DOHH2 (cell line): ENCODE results near the gene FOXA1.

Experiments
- EZH2phosphoT487 ChIP-seq: fragments of 200-600 bp; sonication (generic); IDR thresholded peaks from 2 replicates; pipeline ENCODE4 v1.6.1; 2017; ENCODE audit warnings: borderline replicate concordance, mild to moderate bottlenecking, antibody characterized with exemption, low read length, moderate library complexity, mixed read lengths
- TF ChIP-seq, protein P1 (sequence below): fragments of 200-600 bp; sonication (generic); IDR thresholded peaks from one replicate; pipeline ENCODE4 v1.5.1; 2014; ENCODE audit warnings: antibody characterized with exemption, mild to moderate bottlenecking, low read depth, low read length; ENCODE audit not compliant: poor library complexity, severe bottlenecking

DNA sequence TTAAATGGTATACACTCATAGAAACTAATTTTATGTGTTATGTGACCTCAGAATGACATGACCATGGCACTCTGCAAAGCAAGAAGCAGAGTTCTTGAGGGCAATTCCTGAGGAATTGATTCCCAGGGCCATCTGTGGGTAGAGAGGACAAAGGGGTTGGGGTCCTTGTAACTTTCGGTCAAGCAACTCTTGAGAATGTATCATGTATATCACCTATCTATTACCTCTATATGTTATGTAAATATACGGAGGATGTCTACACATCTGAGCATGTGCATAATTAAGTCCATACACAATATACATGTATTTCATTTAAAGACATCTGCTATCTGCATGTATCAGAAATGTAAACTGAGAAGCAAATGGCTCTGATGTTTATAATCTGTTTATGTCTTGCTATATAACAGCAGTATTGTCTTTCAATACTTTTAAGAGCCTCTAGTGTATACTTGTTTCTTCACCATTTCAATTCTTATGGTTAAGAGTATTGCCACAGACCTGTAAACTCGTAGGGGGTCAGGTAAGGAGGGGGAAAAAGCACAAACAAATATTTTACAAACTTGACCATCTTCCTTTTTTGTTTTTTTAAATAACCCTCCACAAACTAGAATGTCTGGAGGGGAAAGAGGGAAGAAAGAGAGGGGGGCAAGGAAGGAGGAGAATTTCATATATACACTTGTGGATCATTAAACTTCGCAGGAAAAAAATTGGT, 4.5 kb downstream of the FOXA1 start:
- TF ChIP-seq, protein P1, sequence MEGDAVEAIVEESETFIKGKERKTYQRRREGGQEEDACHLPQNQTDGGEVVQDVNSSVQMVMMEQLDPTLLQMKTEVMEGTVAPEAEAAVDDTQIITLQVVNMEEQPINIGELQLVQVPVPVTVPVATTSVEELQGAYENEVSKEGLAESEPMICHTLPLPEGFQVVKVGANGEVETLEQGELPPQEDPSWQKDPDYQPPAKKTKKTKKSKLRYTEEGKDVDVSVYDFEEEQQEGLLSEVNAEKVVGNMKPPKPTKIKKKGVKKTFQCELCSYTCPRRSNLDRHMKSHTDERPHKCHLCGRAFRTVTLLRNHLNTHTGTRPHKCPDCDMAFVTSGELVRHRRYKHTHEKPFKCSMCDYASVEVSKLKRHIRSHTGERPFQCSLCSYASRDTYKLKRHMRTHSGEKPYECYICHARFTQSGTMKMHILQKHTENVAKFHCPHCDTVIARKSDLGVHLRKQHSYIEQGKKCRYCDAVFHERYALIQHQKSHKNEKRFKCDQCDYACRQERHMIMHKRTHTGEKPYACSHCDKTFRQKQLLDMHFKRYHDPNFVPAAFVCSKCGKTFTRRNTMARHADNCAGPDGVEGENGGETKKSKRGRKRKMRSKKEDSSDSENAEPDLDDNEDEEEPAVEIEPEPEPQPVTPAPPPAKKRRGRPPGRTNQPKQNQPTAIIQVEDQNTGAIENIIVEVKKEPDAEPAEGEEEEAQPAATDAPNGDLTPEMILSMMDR = no peak
- no peak for TF ChIP-seq EZH2phosphoT487
